Endothelial cell of umbilical vein (primary cell): Measurements from ENCODE around the gene TAS2R30. TPM values are rescaled to one million over a fixed set of nuclear protein-coding genes. Genes with fewer than 3 reads are reported as not detected.

Experiments
- BruUV-seq: library from RNA; stranded (reverse); fragments of 400-500 nt; replicated peaks from 2 replicates; lab custom pipeline; 2021; lab: Mats Ljungman, UMichigan
- CTCF ChIA-PET: fragments of 300-600, 350-600 bp; sonication (Branson Sonifier 250); formaldehyde crosslinking; loops from one replicate; lab custom pipeline; 2021; ENCODE audit warnings: antibody characterized with exemption, inconsistent platforms; lab: Charles Lee
- POLR2A ChIA-PET: fragments of 300-600, 350-600 bp; sonication (Branson Sonifier 250); formaldehyde crosslinking; loops from one replicate; lab custom pipeline; 2021; ENCODE audit warnings: antibody characterized with exemption, inconsistent platforms; lab: Charles Lee
- DNase-seq: peaks from one replicate; pipeline ENCODE4 v3.0.0-alpha.2; 2011; ENCODE audit warnings: low read depth, low spot score
- FAIRE-seq: peaks from 2 replicates; lab custom pipeline; 2011; peaks lifted over from hg19 to GRCh38; lab: Jason Lieb, UNC
- H2AFZ ChIP-seq: 2 replicates; pipeline ENCODE4 v1.6.0; 2012; ENCODE audit warnings: low read depth, low read length, control low read depth, inconsistent platforms
- H3K27ac ChIP-seq: 2 replicates; pipeline ENCODE4 v1.5.1; 2011; ENCODE audit warnings: low read depth, mild to moderate bottlenecking, control low read depth, low read length, moderate library complexity; ENCODE audit not compliant: insufficient read depth
- H3K27me3 ChIP-seq, 2 experiments: 2 replicates each; pipeline versions ENCODE4 v1.6.0 to v1.6.1; 2011; ENCODE audit warnings: low read length in 2 of 2, mixed read lengths in 1 of 2; ENCODE audit not compliant: control insufficient read depth in 2 of 2, insufficient read depth in 2 of 2
- H3K36me3 ChIP-seq, 2 experiments: 2 replicates in 1 of 2; 3 replicates in 1 of 2; pipeline ENCODE4 v1.5.1; 2011; ENCODE audit warnings: low read length in 2 of 2, mild to moderate bottlenecking in 1 of 2, moderate library complexity in 1 of 2; ENCODE audit not compliant: control insufficient read depth in 2 of 2, insufficient read depth in 2 of 2; ENCODE audit errors: extremely low read depth in 1 of 2
- H3K4me1 ChIP-seq: 3 replicates; pipeline ENCODE4 v1.5.1; 2011; ENCODE audit warnings: mild to moderate bottlenecking, low read length; ENCODE audit not compliant: control insufficient read depth, insufficient read depth; ENCODE audit errors: extremely low read depth
- H3K4me2 ChIP-seq: 2 replicates; pipeline ENCODE4 v1.6.1; 2011; ENCODE audit warnings: low read length, control low read depth, mixed read lengths; ENCODE audit not compliant: insufficient read depth
- H3K4me3 ChIP-seq, 3 experiments: fragments of 200-600 bp in 1 of 3; sonication (generic), shearing (Covaris generic) in 1 of 3; replicated peaks in 1 of 3; 2 replicates each; pipeline ENCODE4 v1.5.1; 2011 to 2016; ENCODE audit warnings: control low read depth in 3 of 3, low read length in 3 of 3, mild to moderate bottlenecking in 2 of 3, inconsistent platforms in 1 of 3, low read depth in 1 of 3, moderate library complexity in 1 of 3; ENCODE audit not compliant: insufficient read depth in 1 of 3
- H3K79me2 ChIP-seq: 2 replicates; pipeline ENCODE4 v1.6.0; 2012; ENCODE audit warnings: low read length, inconsistent platforms; ENCODE audit not compliant: control insufficient read depth, insufficient read depth
- H3K9ac ChIP-seq: replicated peaks from 2 replicates; pipeline ENCODE3; 2011; ENCODE audit warnings: low read length, control low read depth; ENCODE audit not compliant: insufficient read depth; ENCODE audit errors: extremely low read depth
- H3K9me1 ChIP-seq: replicated peaks from 3 replicates; pipeline ENCODE4 v1.6.0; 2011; ENCODE audit warnings: mild to moderate bottlenecking, low read length; ENCODE audit not compliant: control insufficient read depth, insufficient read depth; ENCODE audit errors: extremely low read depth
- H3K9me3 ChIP-seq: replicated peaks from 2 replicates; pipeline ENCODE4 v1.5.1; 2012; ENCODE audit warnings: low read length, inconsistent platforms; ENCODE audit not compliant: control insufficient read depth, insufficient read depth
- H4K20me1 ChIP-seq: replicated peaks from 2 replicates; pipeline ENCODE3; 2011; ENCODE audit warnings: mild to moderate bottlenecking, low read length; ENCODE audit not compliant: control insufficient read depth, insufficient read depth; ENCODE audit errors: extremely low read depth
- EZH2 ChIP-seq: IDR thresholded peaks from 2 replicates; pipeline ENCODE4 v1.6.1; 2012; ENCODE audit warnings: borderline replicate concordance, low read depth, mild to moderate bottlenecking, moderate library complexity, low read length, inconsistent platforms; ENCODE audit not compliant: severe bottlenecking
- FOS ChIP-seq: IDR thresholded peaks from 2 replicates; pipeline ENCODE4 v1.6.1; 2011; ENCODE audit warnings: mild to moderate bottlenecking, low read length, moderate library complexity, borderline replicate concordance; ENCODE audit not compliant: insufficient read depth
- GATA2 ChIP-seq: IDR thresholded peaks from 2 replicates; pipeline ENCODE4 v1.7.0; 2011; ENCODE audit warnings: low read depth, mild to moderate bottlenecking, moderate library complexity, mixed read lengths, low read length; ENCODE audit not compliant: insufficient read length, insufficient read depth
- JUN ChIP-seq: IDR thresholded peaks from 2 replicates; pipeline ENCODE4 v1.6.1; 2011; ENCODE audit warnings: borderline replicate concordance, low read depth; ENCODE audit not compliant: insufficient read length, insufficient read depth
- MYC ChIP-seq: IDR thresholded peaks from one replicate; pipeline ENCODE4 v1.6.1; 2011; ENCODE audit warnings: mild to moderate bottlenecking, low read depth, low read length
- POLR2A ChIP-seq: IDR thresholded peaks from 2 replicates; pipeline ENCODE4 v1.6.1; 2012; ENCODE audit warnings: low read depth, mild to moderate bottlenecking, control low read depth, low read length
- POLR2AphosphoS5 ChIP-seq: IDR thresholded peaks from 2 replicates; pipeline ENCODE4 v1.6.1; 2012; ENCODE audit warnings: low read depth, mild to moderate bottlenecking, control low read depth, low read length, moderate library complexity; ENCODE audit not compliant: insufficient read depth
- dilution Hi-C: fragments of 300-500 bp; cut with MboI; formaldehyde crosslinking; loops from one replicate; pipeline ENCODE4 v1.15.0; 2019; ENCODE audit warnings: low sequenced_read_pairs; ENCODE audit not compliant: extremely low pct_ligation_motif_present
- intact Hi-C: fragments of 100-400 bp; cut with micrococcal nuclease; formaldehyde crosslinking; loops from one replicate; pipeline ENCODE4 v1.10.0; 2022
- polyA plus RNA-seq, 4 experiments: library from polyadenylated mRNA; depleted of rRNA in 3 of 4; stranded (reverse) in 3 of 4; unstranded in 1 of 4; fragments of >200 nt; gene quantifications; 2 replicates each; pipeline versions ENCODE4 v1.2.1 to v1.2.3, GENCODE V29; 2011 to 2012; ENCODE audit warnings: missing spikeins in 1 of 4
- total RNA-seq: library from RNA; stranded (reverse); gene quantifications from 2 replicates; pipeline ENCODE4 v1.2.3, GENCODE V29; 2021
- TF ChIP-seq, protein P1 (sequence below), 2 donors: IDR thresholded peaks; 1 replicate in 1 of 2; 2 replicates in 1 of 2; pipeline ENCODE4 v1.5.1; 2011; ENCODE audit warnings: low read length in 2 of 2, mild to moderate bottlenecking in 2 of 2, moderate library complexity in 2 of 2, control low read depth in 1 of 2, inconsistent platforms in 1 of 2, low read depth in 1 of 2; ENCODE audit not compliant: insufficient read depth in 1 of 2; ENCODE audit errors: extremely low read depth in 1 of 2
- TF ChIP-seq, protein P2 (sequence below): IDR thresholded peaks from 2 replicates; pipeline ENCODE4 v1.6.1; 2011; ENCODE audit not compliant: insufficient read depth, insufficient read length

TAS2R30 gene
- total and polyA plus RNA-seq, 2 donors (not counting 3 experiments of a cell fraction or from before 2014, with no cell fraction given): 0.26 to 5.2 TPM

DNA sequence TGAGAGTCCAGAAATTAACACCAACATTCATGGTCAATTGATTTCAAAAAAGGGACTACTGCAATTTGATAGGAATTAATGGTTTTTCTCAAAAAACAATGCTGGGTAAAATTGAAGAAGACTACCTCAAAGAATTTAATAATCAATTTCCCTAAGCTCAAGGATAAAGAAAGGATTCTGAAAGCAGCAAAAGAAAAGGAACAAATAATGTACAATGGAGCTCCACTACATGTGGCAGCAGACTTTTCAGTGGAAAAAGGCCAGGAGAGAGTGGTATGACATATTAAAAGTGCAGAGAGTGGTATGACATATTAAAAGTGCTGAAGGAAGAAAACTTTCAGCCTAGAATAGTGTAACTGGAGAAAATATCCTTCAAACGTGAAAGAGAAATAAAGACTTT lies 26.7 kb downstream of the TAS2R30 start:
- ChIA-PET POLR2A (no interaction called here), CTCF (no interaction called here)
- no peak overlapping the region for H3K27ac ChIP-seq
- no peaks in the 10 kb centered on the region for H3K27me3 ChIP-seq
- H3K9ac ChIP-seq: no peak overlapping the region
- dilution Hi-C loops (no loop called here), intact Hi-C loops (no loop called here)
- H3K36me3 ChIP-seq: no peaks in the 10 kb centered on the region
- no TSS peak for BruUV-seq
- no peak for TF ChIP-seq FOS
- TF ChIP-seq, protein P1, sequence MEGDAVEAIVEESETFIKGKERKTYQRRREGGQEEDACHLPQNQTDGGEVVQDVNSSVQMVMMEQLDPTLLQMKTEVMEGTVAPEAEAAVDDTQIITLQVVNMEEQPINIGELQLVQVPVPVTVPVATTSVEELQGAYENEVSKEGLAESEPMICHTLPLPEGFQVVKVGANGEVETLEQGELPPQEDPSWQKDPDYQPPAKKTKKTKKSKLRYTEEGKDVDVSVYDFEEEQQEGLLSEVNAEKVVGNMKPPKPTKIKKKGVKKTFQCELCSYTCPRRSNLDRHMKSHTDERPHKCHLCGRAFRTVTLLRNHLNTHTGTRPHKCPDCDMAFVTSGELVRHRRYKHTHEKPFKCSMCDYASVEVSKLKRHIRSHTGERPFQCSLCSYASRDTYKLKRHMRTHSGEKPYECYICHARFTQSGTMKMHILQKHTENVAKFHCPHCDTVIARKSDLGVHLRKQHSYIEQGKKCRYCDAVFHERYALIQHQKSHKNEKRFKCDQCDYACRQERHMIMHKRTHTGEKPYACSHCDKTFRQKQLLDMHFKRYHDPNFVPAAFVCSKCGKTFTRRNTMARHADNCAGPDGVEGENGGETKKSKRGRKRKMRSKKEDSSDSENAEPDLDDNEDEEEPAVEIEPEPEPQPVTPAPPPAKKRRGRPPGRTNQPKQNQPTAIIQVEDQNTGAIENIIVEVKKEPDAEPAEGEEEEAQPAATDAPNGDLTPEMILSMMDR (IDR thresholded peaks at IDR 0.05; ENCODE audit: extremely low read depth in 1 of 2, insufficient read depth in 1 of 2, low read depth in 1 of 2, low read length in 2 of 2): no peak
- TF ChIP-seq POLR2AphosphoS5: no peak
- no peak for TF ChIP-seq JUN
- TF ChIP-seq EZH2: no peak
- no peak for TF ChIP-seq GATA2
- TF ChIP-seq, protein P2, sequence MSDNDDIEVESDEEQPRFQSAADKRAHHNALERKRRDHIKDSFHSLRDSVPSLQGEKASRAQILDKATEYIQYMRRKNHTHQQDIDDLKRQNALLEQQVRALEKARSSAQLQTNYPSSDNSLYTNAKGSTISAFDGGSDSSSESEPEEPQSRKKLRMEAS: no peak
- TF ChIP-seq MYC: no peak
- no peak for TF ChIP-seq POLR2A
- DNase-seq: no peak
- no peaks in the 10 kb centered on the region for H3K4me1 ChIP-seq
- H3K79me2 ChIP-seq: peaks cover 47% of the 10 kb centered on the region
- H2AFZ ChIP-seq: no peak overlapping the region
- no peak overlapping the region for H3K4me3 ChIP-seq
- no peak overlapping the region for H3K4me2 ChIP-seq
- no peaks in the 10 kb centered on the region for H3K9me1 ChIP-seq
- peaks cover 2% of the 10 kb centered on the region for H4K20me1 ChIP-seq
- FAIRE-seq: no peak
- no peaks in the 10 kb centered on the region for H3K9me3 ChIP-seq
